Ureter (tissue), 1 donor: ENCODE measurements around the gene GRAMD2B. TPM values are rescaled to one million over a fixed set of nuclear protein-coding genes. Genes with fewer than 3 reads are reported as not detected.
"Not testable (repeated sequence)": the region's sequence is repeated elsewhere in the genome, so short reads cannot be mapped to it uniquely, and the experiment has no call there.

Experiments
- DNase-seq: peaks from one replicate; pipeline ENCODE4 v3.0.0-alpha.2; 2020; ENCODE audit warnings: low spot score
- total RNA-seq: library from RNA; stranded (reverse); gene quantifications from one replicate; pipeline ENCODE4 v1.2.4, GENCODE V29; 2023
- donor health status: DM: yes; HTN: yes; CAD: no.

The GRAMD2B gene
- total RNA-seq, 1 donor from 2014 or later: 56.7 TPM

GRCh38 chr5:126410623-126411022 lies 12.6 kb upstream of the GRAMD2B start:
- DNase-seq: no peak

- no peak for DNase-seq
Measured at GRCh38 chr5:126413856-126414255, 9.4 kb upstream of the GRAMD2B start.

- peak; percentile 66 for DNase-seq
Measured at GRCh38 chr5:126414874-126415502, 8.2 kb upstream of the GRAMD2B start.

GRCh38 chr5:126415789-126416188 lies 7.4 kb upstream of the GRAMD2B start:
- no peak for DNase-seq

GRCh38 chr5:126416266-126416925 lies 6.8 kb upstream of the GRAMD2B start:
- no peak for DNase-seq

- DNase-seq: no peak
Measured at GRCh38 chr5:126417178-126417577, 6.0 kb upstream of the GRAMD2B start.

GRCh38 chr5:126419102-126419501 lies 4.1 kb upstream of the GRAMD2B start:
- DNase-seq: no peak

- no peak for DNase-seq
Measured at GRCh38 chr5:126428421-126428820, 5.2 kb downstream of the GRAMD2B start.

GRCh38 chr5:126430631-126431030 lies 7.4 kb downstream of the GRAMD2B start:
- no peak for DNase-seq

GRCh38 chr5:126433701-126434100 lies 10.5 kb downstream of the GRAMD2B start:
- DNase-seq: no peak

GRCh38 chr5:126435261-126435660 lies 12.1 kb downstream of the GRAMD2B start:
- DNase-seq: no peak

- no peak for DNase-seq
Measured at GRCh38 chr5:126435714-126436113, 12.5 kb downstream of the GRAMD2B start.

GRCh38 chr5:126437721-126438120 lies 14.5 kb downstream of the GRAMD2B start:
- no peak for DNase-seq

- no peak for DNase-seq
Measured at GRCh38 chr5:126438267-126438666, 15.1 kb downstream of the GRAMD2B start.

- DNase-seq: no peak
Measured at GRCh38 chr5:126438868-126439267, 15.7 kb downstream of the GRAMD2B start.

GRCh38 chr5:126439724-126440123 lies 16.5 kb downstream of the GRAMD2B start:
- not testable (repeated sequence) for DNase-seq

GRCh38 chr5:126441230-126441629 lies 18.0 kb downstream of the GRAMD2B start:
- no peak for DNase-seq

- no peak for DNase-seq
Measured at GRCh38 chr5:126443374-126443851, 20.2 kb downstream of the GRAMD2B start.

GRCh38 chr5:126444137-126444536 lies 20.9 kb downstream of the GRAMD2B start:
- DNase-seq: no peak

GRCh38 chr5:126445502-126446174 lies 22.4 kb downstream of the GRAMD2B start:
- DNase-seq: no peak

- no peak for DNase-seq
Measured at GRCh38 chr5:126446498-126447224, 23.5 kb downstream of the GRAMD2B start.

GRCh38 chr5:126448720-126449119 lies 25.5 kb downstream of the GRAMD2B start:
- DNase-seq: no peak
